GM18870 (cell line): ENCODE measurements around the gene CCDC33.

Source experiments
- ATAC-seq: cut with Tn5 transposase; IDR thresholded peaks from one replicate; pipeline ENCODE4 v1.9.1; 2021; ENCODE audit warnings: moderate library complexity; ENCODE audit not compliant: unreplicated experiment

Gene CCDC33

GRCh38 chr15:74330861-74331408, 94.8 kb downstream of the CCDC33 start:
- ATAC-seq = no peak

GRCh38 chr15:74332011-74332410, 95.9 kb downstream of the CCDC33 start:
- no peak for ATAC-seq

- no peak for ATAC-seq
These were observed 96.5 kb downstream of the CCDC33 start for GRCh38 chr15:74332611-74333010.

GRCh38 chr15:74333093-74333492, 97.0 kb downstream of the CCDC33 start:
- no peak for ATAC-seq

GRCh38 chr15:74333662-74334061, 97.5 kb downstream of the CCDC33 start:
- ATAC-seq = no peak

- ATAC-seq = no peak
These were observed 98.0 kb downstream of the CCDC33 start for GRCh38 chr15:74334127-74334526.

GRCh38 chr15:74335396-74335795, 99.3 kb downstream of the CCDC33 start:
- no peak for ATAC-seq

- ATAC-seq = no peak
These were observed 100.2 kb downstream of the CCDC33 start for GRCh38 chr15:74336061-74337005.

- no peak for ATAC-seq
These were observed 101.0 kb downstream of the CCDC33 start for GRCh38 chr15:74337146-74337545.

GRCh38 chr15:74337607-74338211, 101.6 kb downstream of the CCDC33 start:
- no peak for ATAC-seq

GRCh38 chr15:74338676-74339075, 102.5 kb downstream of the CCDC33 start:
- ATAC-seq = no peak

GRCh38 chr15:74339371-74339770, 103.2 kb downstream of the CCDC33 start:
- ATAC-seq = no peak

GRCh38 chr15:74340150-74340549, 104.0 kb downstream of the CCDC33 start:
- ATAC-seq = no peak

- ATAC-seq = no peak
These were observed 107.1 kb downstream of the CCDC33 start for GRCh38 chr15:74343127-74343796.

GRCh38 chr15:74343797-74344127, 107.6 kb downstream of the CCDC33 start:
- ATAC-seq = no peak

GRCh38 chr15:74345051-74345450, 108.9 kb downstream of the CCDC33 start:
- ATAC-seq = no peak

- no peak for ATAC-seq
These were observed 111.7 kb downstream of the CCDC33 start for GRCh38 chr15:74347757-74348250.

GRCh38 chr15:74349241-74349778, 113.2 kb downstream of the CCDC33 start:
- no peak for ATAC-seq

- no peak for ATAC-seq
These were observed 114.5 kb downstream of the CCDC33 start for GRCh38 chr15:74350295-74351275.

GRCh38 chr15:74351670-74352069, 115.5 kb downstream of the CCDC33 start:
- ATAC-seq = no peak
